Mesenchymal stem cell (in vitro differentiated cells and primary cell): ENCODE data around the gene RNF103.

ENCODE experiments used
- DNase-seq: peaks from one replicate; pipeline ENCODE4 v3.0.0-alpha.2; 2013
- H2AFZ ChIP-seq: one replicate; pipeline ENCODE4 v1.6.1; 2013; ENCODE audit warnings: low read depth, mild to moderate bottlenecking, control low read depth, inconsistent platforms, low read length, moderate library complexity
- H2AK5ac ChIP-seq: 2 replicates; pipeline ENCODE4 v1.6.1; 2013; ENCODE audit warnings: low read length, moderate library complexity, mild to moderate bottlenecking, inconsistent platforms; ENCODE audit not compliant: severe bottlenecking
- H2BK120ac ChIP-seq: one replicate; pipeline ENCODE4 v1.6.1; 2013; ENCODE audit warnings: low read depth, mild to moderate bottlenecking, inconsistent platforms, low read length, moderate library complexity
- H2BK12ac ChIP-seq, 2 experiments: one replicate each; pipeline ENCODE4 v1.6.1; 2013; ENCODE audit warnings: inconsistent platforms in 2 of 2, low read length in 2 of 2, mild to moderate bottlenecking in 2 of 2, moderate library complexity in 2 of 2, control low read depth in 1 of 2
- H2BK15ac ChIP-seq: one replicate; pipeline ENCODE4 v1.6.1; 2013; ENCODE audit warnings: mild to moderate bottlenecking, low read depth, inconsistent platforms; ENCODE audit not compliant: poor library complexity, severe bottlenecking
- H2BK5ac ChIP-seq: 2 replicates; pipeline ENCODE4 v1.6.1; 2013; ENCODE audit warnings: low read depth, mild to moderate bottlenecking, low read length, control low read depth, inconsistent platforms; ENCODE audit not compliant: poor library complexity, severe bottlenecking
- H3K14ac ChIP-seq, 2 experiments: one replicate each; pipeline ENCODE4 v1.6.1; 2013; ENCODE audit warnings: inconsistent platforms in 2 of 2, low read length in 2 of 2, control low read depth in 1 of 2, mild to moderate bottlenecking in 1 of 2, moderate library complexity in 1 of 2
- H3K18ac ChIP-seq, 2 experiments: one replicate each; pipeline ENCODE4 v1.6.1; 2013; ENCODE audit warnings: inconsistent platforms in 2 of 2, low read length in 2 of 2, control low read depth in 1 of 2, low read depth in 1 of 2, mild to moderate bottlenecking in 1 of 2
- H3K23ac ChIP-seq, 2 experiments: one replicate each; pipeline ENCODE4 v1.6.1; 2013; ENCODE audit warnings: inconsistent platforms in 2 of 2, low read length in 2 of 2, mild to moderate bottlenecking in 2 of 2, moderate library complexity in 2 of 2, control low read depth in 1 of 2
- H3K27ac ChIP-seq: 2 replicates; pipeline ENCODE4 v1.5.1; 2013; ENCODE audit warnings: mild to moderate bottlenecking, moderate library complexity, low read length, control low read depth, inconsistent platforms; ENCODE audit not compliant: poor library complexity, severe bottlenecking
- H3K27me3 ChIP-seq, 2 experiments: 2 replicates each; pipeline versions ENCODE4 v1.6.1 to v1.7.0; 2013; ENCODE audit warnings: low read length in 2 of 2, mild to moderate bottlenecking in 2 of 2, moderate library complexity in 2 of 2, control low read depth in 1 of 2, inconsistent platforms in 1 of 2; ENCODE audit not compliant: control insufficient read depth in 1 of 2, insufficient read depth in 1 of 2
- H3K36me3 ChIP-seq, 2 experiments: 2 replicates each; pipeline versions ENCODE4 v1.6.1 to v1.7.0; 2013; ENCODE audit warnings: low read length in 2 of 2, control low read depth in 1 of 2, inconsistent platforms in 1 of 2, low read depth in 1 of 2, mild to moderate bottlenecking in 1 of 2; ENCODE audit not compliant: insufficient read depth in 2 of 2, control insufficient read depth in 1 of 2
- H3K4ac ChIP-seq, 2 experiments: one replicate each; pipeline ENCODE4 v1.6.1; 2013; ENCODE audit warnings: inconsistent platforms in 2 of 2, low read length in 2 of 2, mild to moderate bottlenecking in 2 of 2, moderate library complexity in 2 of 2, control low read depth in 1 of 2, low read depth in 1 of 2
- H3K4me1 ChIP-seq: 2 replicates; pipeline ENCODE4 v1.6.1; 2013; ENCODE audit warnings: low read depth, low read length, control low read depth; ENCODE audit not compliant: control insufficient read depth, insufficient read depth
- H3K4me2 ChIP-seq: 2 replicates; pipeline ENCODE4 v1.6.1; 2013; ENCODE audit warnings: low read length, mild to moderate bottlenecking, inconsistent platforms; ENCODE audit not compliant: poor library complexity, severe bottlenecking
- H3K4me3 ChIP-seq, 2 experiments: 2 replicates each; pipeline versions ENCODE4 v1.5.1 to v1.7.0; 2013; ENCODE audit warnings: low read length in 2 of 2, mild to moderate bottlenecking in 2 of 2, control low read depth in 1 of 2, low read depth in 1 of 2; ENCODE audit not compliant: insufficient read depth in 1 of 2
- H3K79me1 ChIP-seq: replicated peaks from 2 replicates; pipeline ENCODE4 v1.6.1; 2013; ENCODE audit warnings: mild to moderate bottlenecking, control low read depth, low read length, inconsistent platforms; ENCODE audit not compliant: poor library complexity, severe bottlenecking
- H3K9ac ChIP-seq: 2 replicates; pipeline ENCODE4 v1.7.0; 2013; ENCODE audit warnings: mild to moderate bottlenecking, low read length, moderate library complexity
- H3K9me3 ChIP-seq: 2 replicates; pipeline ENCODE4 v1.7.0; 2013; ENCODE audit warnings: mild to moderate bottlenecking, low read length; ENCODE audit not compliant: control insufficient read depth
- H4K8ac ChIP-seq: one replicate; pipeline ENCODE4 v1.6.1; 2013; ENCODE audit warnings: inconsistent platforms, mild to moderate bottlenecking, low read length, moderate library complexity
- H4K91ac ChIP-seq: one replicate; pipeline ENCODE4 v1.6.1; 2013; ENCODE audit warnings: mild to moderate bottlenecking, low read length, inconsistent platforms
- WGBS: methylation state at CpG from one replicate; pipeline ENCODE4 v1.1.7; 2013; ENCODE audit warnings: mixed read lengths; 5-methylcytosine and 5-hydroxymethylcytosine counted together

Gene RNF103

DNA sequence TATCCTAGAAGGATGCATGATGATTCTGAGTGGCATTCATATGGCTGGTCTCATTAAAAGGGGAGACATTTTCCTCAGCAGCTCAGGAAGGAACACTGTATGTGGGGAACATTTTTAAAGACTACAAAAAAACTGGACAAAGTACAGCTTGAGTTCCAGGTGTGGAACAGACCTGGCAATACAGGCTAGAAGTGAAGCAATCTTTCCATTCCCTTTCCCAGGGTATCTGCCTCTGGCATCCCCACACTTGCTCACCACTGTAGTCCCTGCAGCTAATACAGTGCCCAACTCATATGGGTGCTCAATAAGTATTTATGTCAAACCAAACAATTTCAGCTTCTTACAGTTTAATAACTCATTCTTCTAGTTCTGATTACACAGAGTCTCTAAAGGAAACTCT is 8.1 kb downstream of the RNF103 start:
- no peak overlapping the region for H3K23ac ChIP-seq
- no peak overlapping the region for H3K4ac ChIP-seq
- H3K36me3 ChIP-seq, result peaks cover 8 to 90% of the 10 kb centered on the region in 2 experiments
- H3K27ac ChIP-seq, result no peak overlapping the region
- H2BK12ac ChIP-seq, result no peak overlapping the region
- H3K79me1 ChIP-seq, result peaks cover 22% of the 10 kb centered on the region
- no peak overlapping the region for H2BK15ac ChIP-seq
- no peaks in the 10 kb centered on the region for H3K27me3 ChIP-seq
- no peak overlapping the region for H3K14ac ChIP-seq
- no peak overlapping the region for H3K4me3 ChIP-seq
- no peak overlapping the region for H3K9ac ChIP-seq
- H4K8ac ChIP-seq, result no peak overlapping the region
- H2AFZ ChIP-seq, result no peak overlapping the region
- no peaks in the 10 kb centered on the region for H3K4me1 ChIP-seq
- no peak overlapping the region for H3K4me2 ChIP-seq
- no peak overlapping the region for H2BK5ac ChIP-seq
- H4K91ac ChIP-seq, result no peak overlapping the region
- H2BK120ac ChIP-seq, result no peak overlapping the region
- H2AK5ac ChIP-seq, result no peak overlapping the region
- no peak for DNase-seq
- no peak overlapping the region for H3K18ac ChIP-seq
- no peaks in the 10 kb centered on the region for H3K9me3 ChIP-seq

DNA sequence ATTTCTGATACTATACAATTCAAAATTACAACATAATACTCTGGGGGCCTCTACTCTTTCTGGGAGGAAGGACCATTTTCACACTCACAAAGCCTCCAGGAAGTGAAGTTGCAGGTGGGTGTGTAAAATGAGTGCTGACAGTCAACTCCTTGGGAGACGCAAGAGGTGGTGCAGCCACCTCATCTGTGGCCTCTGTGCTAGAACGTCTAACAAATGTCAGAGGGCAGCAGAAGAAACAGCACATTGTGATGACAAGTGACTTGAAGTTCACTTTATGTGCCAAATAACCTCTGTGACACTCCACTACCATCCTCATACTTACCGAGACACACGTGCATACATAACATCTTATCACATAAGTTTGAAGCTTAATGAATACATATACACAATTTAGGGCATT is 10.2 kb downstream of the RNF103 start:
- Histone ChIP-seq H3K27me3 (no peaks in the 10 kb centered on the region), H3K9ac (no peak overlapping the region), H3K36me3 (peaks cover 15 to 88% of the 10 kb centered on the region in 2 experiments), H4K91ac (no peak overlapping the region), H2AFZ (no peak overlapping the region), H2BK5ac (no peak overlapping the region), H3K4me3 (no peak overlapping the region), H3K4me1 (no peaks in the 10 kb centered on the region), H3K79me1 (peaks cover 22% of the 10 kb centered on the region), H3K23ac (no peak overlapping the region), H3K14ac (no peak overlapping the region), H3K4ac (no peak overlapping the region), H3K18ac (no peak overlapping the region), H2AK5ac (no peak overlapping the region), H3K9me3 (no peaks in the 10 kb centered on the region), H3K4me2 (no peak overlapping the region), H2BK12ac (no peak overlapping the region), H2BK15ac (no peak overlapping the region), H2BK120ac (no peak overlapping the region), H4K8ac (no peak overlapping the region), H3K27ac (no peak overlapping the region)
- DNase-seq, result no peak
- WGBS, result 96% methylated on average over 2 of the region's 4 CpGs

- Histone ChIP-seq H3K27ac (no peak overlapping the region), H3K4ac (no peak overlapping the region), H4K8ac (no peak overlapping the region), H3K4me3 (no peak overlapping the region), H3K23ac (no peak overlapping the region), H2BK120ac (no peak overlapping the region), H3K4me2 (no peak overlapping the region), H3K18ac (no peak overlapping the region), H3K36me3 (peaks cover 12 to 83% of the 10 kb centered on the region in 2 experiments), H3K27me3 (no peaks in the 10 kb centered on the region), H2AFZ (no peak overlapping the region), H3K9me3 (no peaks in the 10 kb centered on the region), H2BK15ac (no peak overlapping the region), H3K79me1 (peaks cover 16% of the 10 kb centered on the region), H2BK5ac (no peak overlapping the region), H3K14ac (no peak overlapping the region), H3K9ac (no peak overlapping the region), H2AK5ac (no peak overlapping the region), H4K91ac (no peak overlapping the region), H3K4me1 (no peaks in the 10 kb centered on the region), H2BK12ac (no peak overlapping the region)
- DNase-seq, result no peak
- no CpG with 5 or more reads among the region's 1 CpG for WGBS
These were observed 12.8 kb downstream of the RNF103 start for GRCh38 chr2:86610871-86611270.

DNA sequence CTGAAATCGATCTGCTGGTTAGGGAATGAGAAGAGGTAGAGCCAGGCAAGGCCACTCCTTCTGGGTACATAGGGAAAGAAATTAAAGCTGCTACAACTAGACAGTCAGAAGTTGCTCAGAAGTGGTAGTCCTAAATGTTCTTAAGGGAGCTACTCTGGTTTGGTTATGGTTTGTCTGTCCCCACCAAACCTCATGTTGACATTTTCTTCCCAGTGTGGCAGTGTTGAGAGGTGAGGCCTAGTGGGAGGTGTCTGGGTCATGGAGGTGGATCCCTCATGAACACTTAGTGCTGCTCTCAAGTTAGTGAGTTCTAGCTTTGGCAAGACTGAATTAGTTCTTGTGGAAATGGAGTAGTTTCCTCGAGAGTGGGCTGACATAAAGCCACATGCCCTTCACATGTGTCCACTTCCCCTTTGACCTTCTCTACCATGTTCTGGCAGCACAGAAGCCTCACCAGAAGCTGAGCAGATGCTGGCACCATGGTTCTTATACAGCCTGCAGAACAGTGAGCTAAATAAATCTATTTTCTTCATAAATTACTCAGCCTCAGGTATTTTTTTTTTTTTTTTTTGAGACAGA is 14.7 kb downstream of the RNF103 start:
- H3K27me3 ChIP-seq, result no peaks in the 10 kb centered on the region
- no peak overlapping the region for H3K14ac ChIP-seq
- H3K36me3 ChIP-seq, result peaks cover 10 to 88% of the 10 kb centered on the region in 2 experiments
- no peak overlapping the region for H2BK15ac ChIP-seq
- H3K4me3 ChIP-seq, result no peak overlapping the region
- peaks cover 8% of the 10 kb centered on the region for H3K79me1 ChIP-seq
- H2BK12ac ChIP-seq, result no peak overlapping the region
- H3K9me3 ChIP-seq, result no peaks in the 10 kb centered on the region
- H3K18ac ChIP-seq, result no peak overlapping the region
- no peak overlapping the region for H3K9ac ChIP-seq
- DNase-seq, result no peak
- H3K4me2 ChIP-seq, result no peak overlapping the region
- H3K4ac ChIP-seq, result no peak overlapping the region
- no peak overlapping the region for H4K8ac ChIP-seq
- no peak overlapping the region for H3K23ac ChIP-seq
- H3K4me1 ChIP-seq, result no peaks in the 10 kb centered on the region
- no peak overlapping the region for H3K27ac ChIP-seq
- WGBS, result 82% methylated on average over 2 of the region's 2 CpGs
- no peak overlapping the region for H2AK5ac ChIP-seq
- no peak overlapping the region for H2BK120ac ChIP-seq
- no peak overlapping the region for H4K91ac ChIP-seq
- no peak overlapping the region for H2BK5ac ChIP-seq
- no peak overlapping the region for H2AFZ ChIP-seq
